A673 (cell line): Measurements from ENCODE around the gene NRXN2.

ENCODE experiments used
- EZH2 ChIP-seq: fragments of 200-600 bp; sonication (generic); IDR thresholded peaks from 2 replicates; pipeline ENCODE4 v1.6.1; 2017; ENCODE audit warnings: borderline replicate concordance, low read depth, mild to moderate bottlenecking, mixed read lengths, antibody characterized with exemption, low read length; ENCODE audit not compliant: poor library complexity, severe bottlenecking
- TF ChIP-seq, protein P1 (sequence below): fragments of 300-800, 200-600 bp; sonication (generic); conservative IDR thresholded peaks from 2 replicates; pipeline ENCODE4 v1.5.1; 2017; ENCODE audit warnings: low read depth, mild to moderate bottlenecking, antibody characterized with exemption, low read length, moderate library complexity, mixed read lengths

DNA sequence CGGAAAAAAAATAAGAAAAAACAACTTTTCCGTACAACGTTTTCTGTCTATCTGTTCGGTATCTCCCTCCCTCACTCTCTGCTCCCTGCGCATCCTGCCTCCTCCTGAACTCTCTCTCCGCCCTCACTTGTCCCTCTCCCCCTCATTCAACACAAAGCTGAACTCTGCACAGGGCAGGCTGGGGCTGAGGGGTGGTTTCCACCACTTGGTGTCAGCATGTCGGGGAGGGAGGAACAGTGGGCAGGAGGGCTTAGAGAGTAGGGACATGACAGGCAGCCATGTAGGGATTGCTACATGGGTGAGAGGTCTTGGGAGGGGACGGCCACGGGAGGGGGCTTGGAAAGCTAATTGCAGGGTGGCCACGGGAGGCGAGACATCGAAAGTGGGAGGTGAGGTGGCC lies 114.4 kb downstream of the NRXN2 start:
- TF ChIP-seq, protein P1, sequence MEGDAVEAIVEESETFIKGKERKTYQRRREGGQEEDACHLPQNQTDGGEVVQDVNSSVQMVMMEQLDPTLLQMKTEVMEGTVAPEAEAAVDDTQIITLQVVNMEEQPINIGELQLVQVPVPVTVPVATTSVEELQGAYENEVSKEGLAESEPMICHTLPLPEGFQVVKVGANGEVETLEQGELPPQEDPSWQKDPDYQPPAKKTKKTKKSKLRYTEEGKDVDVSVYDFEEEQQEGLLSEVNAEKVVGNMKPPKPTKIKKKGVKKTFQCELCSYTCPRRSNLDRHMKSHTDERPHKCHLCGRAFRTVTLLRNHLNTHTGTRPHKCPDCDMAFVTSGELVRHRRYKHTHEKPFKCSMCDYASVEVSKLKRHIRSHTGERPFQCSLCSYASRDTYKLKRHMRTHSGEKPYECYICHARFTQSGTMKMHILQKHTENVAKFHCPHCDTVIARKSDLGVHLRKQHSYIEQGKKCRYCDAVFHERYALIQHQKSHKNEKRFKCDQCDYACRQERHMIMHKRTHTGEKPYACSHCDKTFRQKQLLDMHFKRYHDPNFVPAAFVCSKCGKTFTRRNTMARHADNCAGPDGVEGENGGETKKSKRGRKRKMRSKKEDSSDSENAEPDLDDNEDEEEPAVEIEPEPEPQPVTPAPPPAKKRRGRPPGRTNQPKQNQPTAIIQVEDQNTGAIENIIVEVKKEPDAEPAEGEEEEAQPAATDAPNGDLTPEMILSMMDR, result no peak
- no peak for TF ChIP-seq EZH2
